ENCODE data around the gene TSPAN3.

TSPAN3 gene

GRCh38 chr15:77085297-77085696, 14.4 kb upstream of the TSPAN3 start:
- no peak for DNase-seq (ENCODE audit: low read depth in 2 of 2, low spot score in 1 of 2)

- no peak for DNase-seq (ENCODE audit: low read depth in 2 of 2, low spot score in 1 of 2)
These were observed 13.5 kb upstream of the TSPAN3 start for GRCh38 chr15:77084436-77084835.

DNA sequence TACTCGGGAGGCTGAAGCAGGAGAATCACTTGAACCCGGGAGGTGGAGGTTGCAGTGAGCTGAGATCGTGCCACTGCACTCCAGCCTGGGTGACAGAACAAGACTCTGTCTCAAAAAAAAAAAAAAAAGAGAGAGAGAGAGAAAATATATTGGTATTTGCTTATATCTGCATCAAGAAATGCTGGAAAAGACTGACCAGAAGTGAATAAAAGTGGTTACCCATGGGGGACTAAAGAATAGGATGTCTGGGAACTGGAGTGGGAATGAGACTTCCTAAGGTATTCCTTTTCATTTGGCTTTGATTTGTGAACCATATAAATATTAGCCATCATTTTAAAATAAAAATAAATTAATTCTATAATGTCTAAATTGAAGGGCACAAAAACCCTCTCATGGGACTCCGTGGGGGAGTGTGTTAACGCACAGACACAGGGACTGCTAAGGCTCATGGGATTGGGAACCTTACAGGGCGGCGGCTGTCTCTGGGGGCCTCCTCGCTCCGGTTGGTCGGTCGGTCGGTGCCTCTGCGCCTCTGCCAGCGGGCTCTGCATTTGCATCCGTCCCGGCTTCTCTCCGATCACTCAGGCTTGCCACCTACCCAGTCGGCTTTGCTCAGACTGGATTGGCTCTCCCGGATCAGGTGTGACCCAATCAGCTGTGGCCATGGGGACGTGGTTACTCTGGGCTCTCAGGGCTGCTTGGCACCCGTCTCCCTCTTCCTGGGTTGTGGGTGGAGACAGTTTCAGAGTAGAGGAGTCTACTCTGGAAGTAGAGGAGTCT, 12.7 kb upstream of the TSPAN3 start:
- peak in 1 of 2 donors; percentile 27 for DNase-seq (ENCODE audit: low read depth in 2 of 2, low spot score in 1 of 2)

GRCh38 chr15:77081971-77082370, 11.1 kb upstream of the TSPAN3 start:
- DNase-seq (ENCODE audit: low read depth in 2 of 2, low spot score in 1 of 2) = no peak

- DNase-seq (ENCODE audit: low read depth in 2 of 2, low spot score in 1 of 2) = no peak
These were observed 5.5 kb upstream of the TSPAN3 start for GRCh38 chr15:77076323-77076915.

- no peak for DNase-seq (ENCODE audit: low read depth in 2 of 2, low spot score in 1 of 2)
These were observed 4.6 kb upstream of the TSPAN3 start for GRCh38 chr15:77075528-77075927.

DNA sequence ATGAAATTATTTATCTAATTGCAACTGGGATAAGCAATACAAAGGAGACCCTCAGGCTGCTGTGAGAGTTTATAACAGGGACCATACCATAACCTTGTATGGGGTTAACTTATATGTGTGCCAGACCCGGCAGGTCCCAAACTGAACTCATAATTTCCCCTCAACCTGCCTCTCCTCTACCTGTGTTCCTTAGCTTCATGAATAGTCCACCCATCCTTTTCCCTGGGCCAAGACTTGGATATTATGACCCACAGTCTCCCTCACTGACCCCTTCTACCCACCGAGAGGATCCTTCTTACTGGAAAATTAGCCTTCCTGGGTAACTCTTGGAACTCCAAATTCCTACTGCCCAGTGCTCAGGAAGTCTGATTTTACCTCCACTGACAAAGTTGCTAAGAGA, 3.4 kb upstream of the TSPAN3 start:
- no peak for DNase-seq (ENCODE audit: low read depth in 2 of 2, low spot score in 1 of 2)

GRCh38 chr15:77071305-77072223, 655 bp upstream of the TSPAN3 start:
- DNase-seq (ENCODE audit: low read depth in 2 of 2, low spot score in 1 of 2) = no peak

- DNase-seq (ENCODE audit: low read depth in 2 of 2, low spot score in 1 of 2) = no peak
These were observed 772 bp downstream of the TSPAN3 start for GRCh38 chr15:77070180-77070494.

DNA sequence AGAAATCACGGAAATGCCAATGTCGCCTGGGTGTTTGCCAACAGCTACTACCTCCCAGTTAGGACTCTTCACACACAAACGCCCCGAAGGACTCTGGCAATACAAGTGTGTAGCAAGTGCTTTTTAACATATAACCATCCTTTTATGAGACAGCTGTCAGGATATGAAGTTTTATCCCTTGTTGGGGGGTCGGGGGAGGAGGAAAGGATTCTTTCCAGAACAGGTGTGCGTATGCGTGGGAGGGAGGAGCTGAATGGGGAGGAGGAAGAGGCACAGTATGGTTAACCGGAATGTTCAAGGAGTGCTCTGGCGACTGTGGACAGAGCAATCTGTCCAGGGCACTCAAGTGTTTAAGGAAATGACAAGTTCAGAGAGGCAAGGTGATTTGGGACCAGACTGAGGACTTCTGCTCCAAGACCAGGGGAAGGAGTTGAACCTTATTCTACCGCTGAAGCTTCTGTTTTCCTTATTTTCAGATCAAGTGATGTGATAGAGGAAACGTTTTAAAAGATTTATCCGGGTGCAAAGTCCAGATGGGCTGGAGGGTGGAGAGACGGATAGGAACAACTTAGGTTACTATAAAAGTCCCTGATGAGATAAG, 1.3 kb downstream of the TSPAN3 start:
- no peak for DNase-seq (ENCODE audit: low read depth in 2 of 2, low spot score in 1 of 2)

- no peak for DNase-seq (ENCODE audit: low read depth in 2 of 2, low spot score in 1 of 2)
These were observed 2.3 kb downstream of the TSPAN3 start for GRCh38 chr15:77068633-77069032.

GRCh38 chr15:77067691-77068367, 3.1 kb downstream of the TSPAN3 start:
- DNase-seq (ENCODE audit: low read depth in 2 of 2, low spot score in 1 of 2) = no peak

- DNase-seq (ENCODE audit: low read depth in 2 of 2, low spot score in 1 of 2) = no peak
These were observed 3.8 kb downstream of the TSPAN3 start for GRCh38 chr15:77066971-77067690.

DNA sequence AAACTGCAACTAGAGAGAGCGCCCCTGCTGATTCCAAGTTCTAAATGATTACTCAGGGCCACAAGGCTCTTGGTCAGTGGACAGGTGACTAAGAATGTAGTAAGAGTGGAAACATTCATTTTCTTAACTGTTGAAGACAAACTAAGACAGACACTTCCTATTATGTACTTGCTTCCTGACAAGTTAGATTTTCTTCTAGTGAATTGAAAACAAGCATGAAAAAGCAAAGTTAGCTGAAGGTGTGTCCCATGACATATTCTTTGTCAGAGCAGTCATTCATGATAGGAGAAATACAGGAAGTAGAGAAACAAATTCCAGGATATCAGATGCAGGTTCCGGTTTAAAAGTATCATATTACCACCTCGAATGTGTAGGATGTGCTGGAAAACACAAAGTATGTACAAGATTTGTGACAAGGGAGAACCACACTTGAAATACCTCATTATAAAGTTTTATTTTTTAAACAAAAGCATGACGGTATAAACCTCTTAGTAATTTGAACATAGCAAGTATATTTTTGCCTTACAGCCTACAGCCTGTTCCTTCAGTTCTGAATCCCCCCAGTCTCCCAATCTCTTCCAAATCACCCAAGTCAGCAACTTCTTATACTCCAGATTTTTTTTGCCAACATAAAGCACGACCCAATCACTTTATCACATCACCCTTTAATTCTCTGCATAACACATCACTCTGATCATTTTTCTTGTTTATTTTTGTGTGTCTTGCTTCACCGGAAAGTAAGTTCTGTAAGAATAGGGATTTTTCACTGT, 6.2 kb downstream of the TSPAN3 start:
- no peak for DNase-seq (ENCODE audit: low read depth in 2 of 2, low spot score in 1 of 2)

GRCh38 chr15:77064063-77064462, 6.8 kb downstream of the TSPAN3 start:
- no peak for DNase-seq (ENCODE audit: low read depth in 2 of 2, low spot score in 1 of 2)

DNA sequence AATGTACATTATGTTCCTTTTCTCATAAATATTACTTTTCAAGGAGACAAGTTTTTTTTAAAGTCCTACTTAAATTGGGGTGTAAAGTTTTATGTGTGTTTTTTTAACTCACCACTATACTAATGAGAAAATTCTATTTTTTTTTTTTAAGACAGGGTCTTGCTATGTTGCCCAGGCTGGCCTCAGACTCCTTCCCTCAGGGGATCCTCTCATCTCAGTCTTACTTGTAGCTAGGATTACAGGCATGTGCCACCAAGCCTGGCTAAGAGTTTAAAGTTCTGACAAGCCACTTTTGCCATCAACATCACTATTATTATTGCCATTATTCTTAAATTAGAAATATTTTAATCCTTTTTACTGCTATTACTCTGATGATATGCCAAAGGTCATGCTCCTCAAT, 7.7 kb downstream of the TSPAN3 start:
- no peak for DNase-seq (ENCODE audit: low read depth in 2 of 2, low spot score in 1 of 2)

DNA sequence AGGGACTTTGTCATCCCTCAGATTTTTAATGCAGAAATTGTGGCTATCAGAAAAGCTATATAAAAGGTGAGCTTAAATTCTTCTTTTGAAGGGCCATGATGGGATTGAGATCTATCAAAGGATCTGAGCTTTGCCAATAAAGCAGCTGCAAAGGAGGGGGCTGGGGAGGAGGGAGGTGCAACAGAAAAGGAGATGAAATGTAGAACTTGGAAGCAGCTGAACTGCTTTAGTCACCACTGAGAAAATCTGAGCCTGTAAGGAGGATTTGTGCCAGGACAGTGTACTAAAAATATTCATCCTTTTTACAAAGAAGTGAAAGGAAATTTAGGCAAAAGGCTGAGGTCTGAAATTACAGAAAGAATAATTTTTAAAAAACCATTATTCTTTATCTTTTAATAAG, 10.4 kb downstream of the TSPAN3 start:
- no peak for DNase-seq (ENCODE audit: low read depth in 2 of 2, low spot score in 1 of 2)

GRCh38 chr15:77059786-77060361, 11.0 kb downstream of the TSPAN3 start:
- DNase-seq (ENCODE audit: low read depth in 2 of 2, low spot score in 1 of 2) = no peak

- DNase-seq (ENCODE audit: low read depth in 2 of 2, low spot score in 1 of 2) = no peak
These were observed 12.4 kb downstream of the TSPAN3 start for GRCh38 chr15:77058468-77058867.
